ENCODE data around the gene ATL2.
"Not testable (repeated sequence)": the region's sequence is repeated elsewhere in the genome, so short reads cannot be mapped to it uniquely, and the experiment has no call there.

Gene ATL2

GRCh38 chr2:38330754-38331153 lies 46.3 kb downstream of the ATL2 start:
- TF ChIP-seq CTCF (IDR thresholded peaks at IDR 0.05; ENCODE audit: control insufficient read depth, extremely low read depth, insufficient read depth), result no peak
- DNase-seq (ENCODE audit: low read depth), result no peak
- no peak overlapping the region for H3K4me3 ChIP-seq (ENCODE audit: low read depth, low read length)

DNA sequence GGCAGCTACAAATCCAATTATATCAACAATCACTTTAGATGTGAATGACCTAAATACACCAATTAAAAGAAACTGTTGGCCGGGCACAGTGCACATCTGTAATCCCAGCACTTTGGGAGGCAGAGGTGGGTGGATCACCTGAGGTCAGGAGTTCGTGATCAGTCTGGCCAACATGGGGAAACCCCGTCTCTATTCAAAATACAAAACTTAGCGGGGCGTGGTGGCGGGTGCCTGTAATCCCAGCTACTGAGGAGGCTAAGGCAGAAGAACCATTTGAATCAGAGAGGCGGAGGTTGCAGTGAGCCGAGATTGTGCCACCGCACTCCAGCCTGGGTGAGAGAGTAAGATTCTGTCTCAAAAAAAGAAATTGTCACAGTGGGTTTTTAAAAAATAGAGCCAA lies 49.5 kb downstream of the ATL2 start:
- no peak for DNase-seq (ENCODE audit: low read depth)
- H3K4me3 ChIP-seq (ENCODE audit: low read depth, low read length), result no peak overlapping the region
- no peak for TF ChIP-seq CTCF (IDR thresholded peaks at IDR 0.05; ENCODE audit: control insufficient read depth, extremely low read depth, insufficient read depth)

DNA sequence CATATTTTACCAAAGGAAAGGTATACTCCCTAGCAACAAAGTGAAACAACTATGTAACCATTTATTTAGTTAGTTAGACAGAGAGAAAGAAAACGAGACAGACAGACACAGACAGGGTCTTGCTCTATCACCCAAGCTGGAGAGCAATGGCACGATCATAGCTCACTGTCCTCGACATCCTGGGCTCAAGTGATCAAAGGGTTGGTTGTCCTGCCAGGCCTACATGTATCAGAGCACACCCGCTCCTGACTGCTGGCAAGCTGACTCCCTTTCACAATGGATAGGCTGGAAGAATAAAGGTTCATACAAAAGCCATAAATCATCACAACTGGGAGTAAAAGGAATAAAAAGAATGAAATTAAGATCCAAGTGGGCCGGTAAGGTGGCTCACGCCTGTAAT lies 53.5 kb downstream of the ATL2 start:
- no peak for DNase-seq (ENCODE audit: low read depth)
- TF ChIP-seq CTCF (IDR thresholded peaks at IDR 0.05; ENCODE audit: control insufficient read depth, extremely low read depth, insufficient read depth), result no peak
- no peak overlapping the region for H3K4me3 ChIP-seq (ENCODE audit: low read depth, low read length)

- H3K4me3 ChIP-seq (ENCODE audit: low read depth, low read length), result no peak overlapping the region
- TF ChIP-seq CTCF (IDR thresholded peaks at IDR 0.05; ENCODE audit: control insufficient read depth, extremely low read depth, insufficient read depth), result no peak
- DNase-seq (ENCODE audit: low read depth), result no peak
Measured at GRCh38 chr2:38322224-38322914, 54.7 kb downstream of the ATL2 start.

GRCh38 chr2:38319240-38319639 lies 57.8 kb downstream of the ATL2 start:
- not testable (repeated sequence) for H3K4me3 ChIP-seq (ENCODE audit: low read depth, low read length); DNase-seq (ENCODE audit: low read depth)

GRCh38 chr2:38317725-38318124 lies 59.3 kb downstream of the ATL2 start:
- no peak overlapping the region for H3K4me3 ChIP-seq (ENCODE audit: low read depth, low read length)
- no peak for TF ChIP-seq CTCF (IDR thresholded peaks at IDR 0.05; ENCODE audit: control insufficient read depth, extremely low read depth, insufficient read depth)
- DNase-seq (ENCODE audit: low read depth), result no peak

DNA sequence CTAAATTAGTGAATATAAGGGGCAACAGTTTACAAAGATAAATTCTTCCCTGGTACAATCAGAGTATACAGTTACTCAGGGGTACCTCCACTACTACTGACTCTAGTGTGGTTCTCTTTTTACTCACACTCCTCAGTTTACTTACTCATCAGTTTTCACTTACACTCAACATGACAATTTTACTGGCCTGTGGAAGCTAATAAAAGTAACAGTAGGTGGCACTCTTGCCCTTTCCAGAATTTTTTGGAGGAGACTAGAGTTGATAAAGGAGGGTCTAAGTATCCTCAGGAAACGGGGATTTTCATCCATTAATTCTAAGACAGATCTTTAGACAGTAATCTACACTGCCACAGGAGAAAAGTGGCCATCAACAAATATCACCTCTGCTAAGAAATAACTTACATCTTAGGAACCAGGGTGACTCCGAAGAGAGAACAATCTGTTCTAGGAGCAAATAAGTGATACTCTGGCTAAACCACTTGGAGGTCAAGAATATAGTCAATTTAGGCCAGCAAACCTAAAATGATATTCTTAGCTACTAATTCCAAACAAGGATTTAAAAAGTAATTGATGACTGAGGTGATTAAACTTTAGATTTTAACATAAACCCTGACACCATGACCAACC lies 61.3 kb downstream of the ATL2 start:
- H3K4me3 ChIP-seq (ENCODE audit: low read depth, low read length), result no peak overlapping the region
- DNase-seq (ENCODE audit: low read depth), result no peak
- peak; percentile 36 for TF ChIP-seq CTCF (IDR thresholded peaks at IDR 0.05; ENCODE audit: control insufficient read depth, extremely low read depth, insufficient read depth)
